Measurements from ENCODE around the gene LEO1.
"Not testable (repeated sequence)": the region's sequence is repeated elsewhere in the genome, so short reads cannot be mapped to it uniquely, and the experiment has no call there.

LEO1 gene

DNA sequence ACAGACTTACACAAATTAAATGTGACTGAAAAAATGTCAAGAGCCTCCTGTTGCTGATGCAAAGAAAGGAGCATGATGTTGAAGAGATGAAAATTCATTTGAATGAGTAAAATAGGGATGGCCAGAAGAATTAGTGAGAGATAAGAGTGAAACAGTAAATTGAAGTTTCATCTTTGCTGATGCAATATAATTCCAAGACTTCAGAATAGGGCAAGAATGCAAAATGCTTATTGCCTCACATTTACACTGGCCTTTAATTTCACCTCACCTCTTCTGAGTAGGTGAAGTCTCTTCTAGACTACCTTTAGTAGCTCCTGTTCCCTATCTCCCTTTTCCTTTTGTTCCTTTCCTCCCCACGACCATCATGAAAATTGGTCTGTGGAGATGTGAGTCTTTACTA, 32.1 kb upstream of the LEO1 start:
- DNase-seq (ENCODE audit: low read depth), result no peak

DNA sequence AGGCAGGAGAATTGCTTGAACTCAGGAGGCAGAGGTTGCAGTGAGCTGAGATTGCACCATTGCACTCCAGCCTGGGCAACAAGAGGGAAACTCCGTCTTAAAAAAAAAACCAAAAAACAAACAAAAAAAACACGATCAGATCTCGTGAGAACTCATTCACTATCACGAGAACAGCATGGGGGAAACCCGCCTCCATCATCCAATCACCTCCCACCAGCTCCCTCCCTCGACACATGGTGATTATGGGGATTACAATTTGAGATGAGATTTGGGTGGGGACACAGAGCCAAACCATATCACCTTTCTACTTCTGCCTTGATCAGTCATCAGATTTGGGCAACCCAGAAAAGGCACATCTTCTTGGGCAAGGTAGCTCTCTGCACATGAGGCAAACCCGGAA, 31.5 kb upstream of the LEO1 start:
- not testable (repeated sequence) for DNase-seq (ENCODE audit: low read depth)

DNA sequence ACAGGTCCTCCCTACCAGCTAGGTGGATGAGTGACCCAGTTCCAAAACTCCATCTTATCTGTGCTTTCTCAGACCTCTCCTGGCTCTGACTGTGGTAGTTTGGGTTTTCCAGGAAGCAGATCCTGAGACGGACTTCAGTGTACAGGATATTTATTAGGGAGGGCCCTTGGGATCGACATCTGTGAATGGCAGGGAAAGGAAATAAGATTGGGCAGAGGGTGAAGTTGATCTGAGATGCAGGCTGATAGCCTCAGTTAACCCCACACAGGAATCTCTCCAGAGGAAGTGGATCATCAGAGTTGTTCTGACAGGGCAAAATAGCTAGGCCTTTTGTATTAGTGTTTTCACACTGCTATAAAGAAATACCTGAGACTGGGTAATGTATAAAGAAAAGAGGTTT, 30.8 kb upstream of the LEO1 start:
- DNase-seq (ENCODE audit: low read depth), result no peak

DNA sequence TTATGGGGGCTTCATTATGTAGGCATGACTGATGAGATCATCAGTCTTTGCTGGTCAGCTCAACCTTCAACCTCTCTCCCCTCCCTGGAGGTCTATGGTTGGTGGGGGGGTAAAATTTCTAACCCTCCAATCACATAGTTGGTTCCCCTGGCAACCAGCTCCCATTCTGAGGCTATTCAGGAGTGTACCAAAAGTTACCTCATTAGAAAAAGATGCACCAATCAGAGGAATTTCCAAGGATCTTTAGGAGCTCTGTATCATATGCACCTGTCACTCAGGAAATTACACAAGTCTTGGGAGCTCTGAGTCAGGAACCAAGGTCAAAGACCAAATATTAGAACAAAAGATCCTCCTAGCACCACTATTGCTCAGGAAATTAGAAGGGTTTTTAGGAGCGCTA, 21.4 kb upstream of the LEO1 start:
- DNase-seq (ENCODE audit: low read depth), result no peak

DNA sequence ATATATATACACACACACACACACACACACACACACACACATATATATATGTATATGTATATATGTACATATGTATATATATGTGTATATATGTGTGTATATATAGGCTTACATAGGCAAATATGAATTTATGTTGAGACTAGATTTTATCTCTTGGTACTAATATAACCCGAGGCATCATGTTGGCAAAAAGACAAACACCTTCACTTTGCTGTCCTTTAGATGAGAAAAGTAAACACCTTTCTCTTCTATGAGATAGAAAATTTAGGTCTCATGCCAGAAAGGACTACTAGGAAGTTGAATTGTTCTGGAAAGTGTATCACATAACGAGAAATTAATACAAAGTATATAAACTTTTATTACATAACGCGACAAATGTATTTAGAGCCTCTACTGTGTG, 19.6 kb upstream of the LEO1 start:
- no peak for DNase-seq (ENCODE audit: low read depth)

DNA sequence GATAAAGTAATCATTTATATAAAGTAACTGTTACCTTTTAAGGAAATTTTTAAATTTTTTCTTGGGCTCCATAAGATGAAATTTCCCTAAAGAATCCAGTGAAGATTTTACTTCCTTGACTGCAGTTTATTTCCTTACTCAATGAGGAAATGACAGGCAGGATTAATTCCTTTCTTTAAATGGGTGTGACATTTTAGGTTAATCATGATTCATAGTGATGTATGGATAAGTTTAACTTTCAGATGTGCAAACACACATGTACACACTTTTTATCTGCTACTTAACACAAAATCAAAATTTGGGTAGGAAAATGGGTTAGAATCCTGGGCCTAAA, 11.2 kb upstream of the LEO1 start:
- DNase-seq (ENCODE audit: low read depth), result no peak

DNA sequence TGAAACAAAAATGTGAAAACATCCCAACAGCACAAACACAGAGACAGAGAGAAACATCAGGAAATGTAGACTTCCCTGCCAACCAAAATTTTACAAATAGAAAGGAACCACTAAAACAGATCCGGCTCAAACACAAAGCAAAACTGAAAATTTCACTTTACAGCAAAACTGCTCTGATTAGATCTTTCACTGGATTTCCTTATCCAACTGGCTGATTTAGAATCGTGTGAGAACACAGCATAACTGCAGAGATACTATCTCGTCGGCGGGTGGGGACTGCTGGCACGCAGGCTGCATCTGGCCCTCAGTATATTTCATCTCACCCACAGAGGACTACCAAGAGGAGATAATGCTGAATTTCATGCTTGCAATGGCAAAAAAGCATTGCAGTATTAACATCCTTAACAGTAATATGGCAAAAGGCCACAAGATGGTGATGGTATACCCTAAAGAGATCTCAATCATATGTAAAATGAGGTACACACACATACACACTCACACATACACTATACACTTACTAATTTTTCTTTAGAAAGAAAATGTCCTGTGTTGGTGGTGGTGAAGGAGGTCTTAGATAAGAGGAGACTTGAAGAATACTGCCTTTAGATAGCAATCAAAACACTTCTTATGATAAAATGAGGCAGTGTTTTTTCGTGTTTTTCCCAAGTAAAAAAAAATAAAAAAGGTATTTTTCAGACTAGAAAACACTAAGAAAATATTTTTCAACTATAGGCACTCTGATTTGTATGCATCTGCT, 10.6 kb upstream of the LEO1 start:
- DNase-seq (ENCODE audit: low read depth), result peak; percentile 81

DNA sequence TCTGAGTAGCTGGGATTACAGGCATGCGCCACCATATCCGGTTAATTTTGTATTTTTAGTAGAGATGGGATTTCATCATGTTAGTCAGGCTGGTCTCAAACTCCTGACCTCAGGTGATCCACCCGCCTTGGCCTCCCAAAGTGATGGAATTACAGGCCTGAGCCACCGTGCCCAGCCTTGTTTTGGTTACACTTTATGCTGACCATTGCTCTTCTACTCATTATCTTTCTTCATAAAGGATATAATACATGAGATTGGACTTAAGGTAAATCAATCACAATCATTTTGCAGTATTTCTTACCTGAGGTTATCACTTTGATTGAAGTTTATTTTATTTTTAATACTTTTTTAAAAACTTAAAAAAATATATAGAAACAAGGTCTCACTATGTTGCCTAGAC, 2.2 kb upstream of the LEO1 start:
- no peak for DNase-seq (ENCODE audit: low read depth)

DNA sequence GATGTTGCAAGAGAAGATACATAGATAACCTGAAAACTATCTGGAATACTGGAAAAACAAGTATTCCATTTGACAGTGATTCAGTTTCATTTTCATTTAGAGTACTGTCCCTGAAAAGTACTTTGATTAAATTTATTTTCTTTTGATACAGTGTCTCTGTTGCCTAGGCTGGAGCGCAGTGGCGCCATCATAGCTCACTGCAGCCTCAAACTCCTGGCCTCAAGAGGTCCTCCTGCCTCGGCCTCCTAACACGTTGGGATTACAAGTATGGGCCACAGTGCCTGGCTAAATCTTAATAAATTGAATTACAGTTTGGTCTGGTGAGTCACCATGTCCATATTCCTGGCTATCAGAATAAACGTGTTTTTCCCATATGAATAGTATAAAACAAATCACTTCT, 1.6 kb upstream of the LEO1 start:
- no peak for DNase-seq (ENCODE audit: low read depth)

DNA sequence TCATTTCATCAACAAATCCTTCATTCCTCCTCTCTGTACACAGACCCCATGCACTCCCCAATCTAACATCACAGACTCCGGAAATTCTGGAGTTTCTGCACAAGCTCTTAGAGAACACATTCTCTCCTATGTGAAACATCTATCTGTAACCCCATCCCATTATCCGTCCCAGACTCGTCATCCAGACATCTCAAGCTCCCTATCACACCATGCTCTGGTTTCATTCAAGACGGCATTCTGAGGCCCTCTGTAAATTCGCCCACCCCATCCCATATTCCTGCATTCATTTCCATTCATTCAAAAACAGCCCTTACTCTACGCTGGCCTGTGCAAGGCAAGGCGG, 575 bp downstream of the LEO1 start:
- DNase-seq (ENCODE audit: low read depth), result no peak

DNA sequence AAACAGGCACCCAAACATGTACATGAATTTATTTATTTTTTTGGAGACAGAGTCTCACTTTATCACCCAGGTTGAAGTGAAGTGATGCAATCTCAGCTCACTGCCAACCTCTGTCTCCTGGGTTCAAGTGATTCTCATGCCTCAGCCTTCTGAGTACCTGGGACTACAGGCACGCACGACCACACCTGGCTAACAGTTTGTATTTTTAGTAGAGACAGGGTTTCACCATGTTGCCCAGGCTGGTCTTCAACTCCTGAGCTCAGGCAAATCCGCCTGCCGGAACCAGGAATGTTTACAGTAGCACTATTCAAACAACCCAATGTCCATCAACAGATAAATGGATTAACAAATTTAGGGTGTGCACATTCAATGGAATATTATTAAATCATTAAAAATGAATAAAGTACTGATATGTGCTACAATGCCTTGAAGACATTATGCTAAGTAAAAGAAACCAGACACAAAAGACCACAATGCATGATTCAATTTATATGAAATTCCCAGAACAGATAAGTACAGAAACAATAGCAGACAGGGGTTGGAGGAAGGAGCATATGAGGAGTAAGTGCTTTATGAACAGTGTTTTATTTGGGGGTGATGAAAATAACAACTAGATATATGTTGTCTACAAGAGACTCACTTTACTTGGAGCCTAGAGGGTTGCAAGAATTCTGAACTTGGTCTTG, 1.3 kb downstream of the LEO1 start:
- DNase-seq (ENCODE audit: low read depth), result no peak

DNA sequence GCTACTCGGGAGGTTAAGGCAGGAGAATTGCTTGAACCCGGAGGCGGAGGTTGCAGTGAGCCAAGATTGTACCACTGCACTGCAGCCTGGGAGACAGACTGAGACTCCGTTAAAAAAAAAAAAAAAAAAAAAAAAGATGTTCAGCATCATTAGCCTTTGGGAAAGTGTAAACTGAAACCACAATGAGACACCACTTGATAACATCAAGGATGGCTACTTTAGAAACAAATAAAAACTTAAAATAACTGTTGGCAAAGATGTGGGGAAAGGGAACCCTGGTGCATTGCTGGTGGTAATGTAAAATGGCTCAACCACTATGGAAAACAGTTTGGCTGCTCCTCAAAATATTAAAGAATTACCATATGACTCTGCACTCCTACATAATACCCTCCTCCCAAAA, 1.9 kb downstream of the LEO1 start:
- no peak for DNase-seq (ENCODE audit: low read depth)

DNA sequence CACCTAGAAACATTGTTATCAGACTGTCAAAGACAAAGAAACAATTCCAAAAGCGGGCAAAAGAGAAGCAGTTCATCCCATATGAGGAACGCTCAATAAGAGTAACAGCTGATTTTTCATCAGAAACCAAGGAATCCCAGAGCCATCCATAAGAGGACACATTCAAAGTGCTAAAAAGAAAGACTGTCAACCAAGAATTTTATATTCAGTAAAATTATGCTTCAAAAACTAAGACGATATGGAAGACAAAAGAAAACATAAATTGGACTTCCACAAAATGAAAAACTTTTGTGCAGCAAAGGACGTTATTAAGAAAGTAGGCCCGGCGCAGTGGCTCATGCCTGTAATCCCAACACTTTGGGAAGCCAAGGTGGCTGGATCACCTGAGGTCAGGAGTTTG, 4.0 kb downstream of the LEO1 start:
- no peak for DNase-seq (ENCODE audit: low read depth)

DNA sequence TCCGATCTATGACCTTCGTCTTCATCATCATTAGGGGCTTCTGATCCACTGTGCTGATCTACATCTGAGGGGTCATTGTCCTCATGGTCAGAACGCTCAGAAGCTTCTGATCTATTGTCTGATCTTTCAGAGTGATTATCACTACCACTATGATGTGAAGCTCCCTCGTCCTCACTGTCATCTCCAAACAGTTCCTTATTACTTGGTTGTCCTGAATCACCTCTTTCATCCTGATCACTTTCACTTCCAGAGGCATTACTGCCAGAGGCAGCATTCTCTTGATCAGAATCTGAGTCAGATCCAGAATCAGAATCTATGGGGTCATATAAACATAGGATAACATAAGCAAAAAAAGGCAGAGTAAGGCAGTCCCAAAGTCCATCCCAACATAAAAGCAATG, 5.4 kb downstream of the LEO1 start:
- DNase-seq (ENCODE audit: low read depth), result no peak

DNA sequence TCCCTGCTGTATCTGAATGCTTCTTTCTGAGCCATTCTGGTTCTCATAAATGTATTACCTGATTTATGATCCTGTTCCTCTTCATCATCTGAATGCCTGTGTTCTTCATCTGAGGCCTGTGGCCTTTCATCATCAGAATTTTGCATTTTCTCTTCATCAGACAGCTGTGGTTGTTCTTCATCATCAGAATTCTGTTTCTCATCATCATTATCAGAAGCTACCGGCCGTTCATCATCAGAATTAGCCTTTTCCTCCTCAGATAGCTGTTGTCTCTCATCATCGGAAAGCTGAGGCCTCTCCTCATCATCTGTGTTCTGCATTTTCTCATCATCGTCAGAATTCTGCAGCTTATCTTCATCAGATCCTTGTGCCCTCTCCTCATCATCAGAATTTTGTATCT, 5.9 kb downstream of the LEO1 start:
- no peak for DNase-seq (ENCODE audit: low read depth)

DNA sequence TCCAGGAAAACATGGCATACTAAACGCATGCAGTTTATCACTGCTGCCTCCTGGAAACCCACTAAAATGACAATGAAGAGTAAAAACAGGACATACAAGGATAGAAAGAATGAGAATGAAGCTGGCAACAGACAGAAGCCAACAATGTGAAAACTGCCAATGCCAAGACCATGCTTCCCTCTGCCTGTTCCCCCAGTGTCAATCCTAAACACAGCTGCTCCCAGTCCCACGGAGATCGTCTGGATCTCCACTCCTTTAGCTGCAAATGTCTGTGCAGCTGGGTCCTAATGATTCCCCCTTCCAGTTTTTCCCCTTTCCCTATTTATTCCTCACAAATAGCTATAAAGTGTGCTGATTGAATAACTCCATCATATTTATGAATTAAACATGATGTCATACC, 16.1 kb downstream of the LEO1 start:
- no peak for DNase-seq (ENCODE audit: low read depth)

DNA sequence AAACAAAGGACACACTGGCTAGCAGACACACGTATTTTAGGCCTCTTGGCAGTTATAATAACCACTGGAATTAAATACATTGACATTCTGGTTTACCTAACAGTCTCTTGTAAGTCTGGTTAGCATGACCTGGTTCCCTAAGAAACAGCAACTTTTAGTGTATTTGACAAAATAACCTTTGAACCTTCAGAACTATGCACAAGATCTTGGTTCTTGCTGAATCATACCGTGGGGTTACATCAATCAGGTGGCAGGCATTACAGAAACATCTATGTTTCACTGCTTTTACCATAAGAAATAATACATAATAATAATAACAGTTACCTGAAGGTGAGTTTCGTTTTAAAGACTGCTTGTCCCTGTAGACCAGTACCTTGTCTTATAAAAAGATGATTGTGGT, 18.8 kb downstream of the LEO1 start:
- no peak for DNase-seq (ENCODE audit: low read depth)

DNA sequence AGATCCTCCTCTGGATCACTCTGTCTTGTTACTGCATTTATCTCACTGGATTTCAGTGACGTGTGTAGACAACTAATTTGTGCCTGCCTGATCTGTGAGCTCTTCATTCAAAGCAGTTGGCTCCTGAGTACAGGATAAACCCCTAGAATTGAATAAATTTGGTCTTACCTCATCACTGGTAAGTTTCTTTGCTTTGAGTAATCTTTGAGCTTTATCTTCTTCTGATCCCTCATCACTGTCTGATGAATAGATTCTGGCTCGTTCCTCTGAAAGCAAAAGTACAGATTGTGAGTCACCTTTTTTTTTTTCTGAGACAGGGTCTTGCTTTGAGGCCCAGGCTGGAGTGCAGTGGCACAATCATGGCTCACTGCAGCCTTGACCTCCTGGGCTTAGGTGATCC, 24.5 kb downstream of the LEO1 start:
- no peak for DNase-seq (ENCODE audit: low read depth)

DNA sequence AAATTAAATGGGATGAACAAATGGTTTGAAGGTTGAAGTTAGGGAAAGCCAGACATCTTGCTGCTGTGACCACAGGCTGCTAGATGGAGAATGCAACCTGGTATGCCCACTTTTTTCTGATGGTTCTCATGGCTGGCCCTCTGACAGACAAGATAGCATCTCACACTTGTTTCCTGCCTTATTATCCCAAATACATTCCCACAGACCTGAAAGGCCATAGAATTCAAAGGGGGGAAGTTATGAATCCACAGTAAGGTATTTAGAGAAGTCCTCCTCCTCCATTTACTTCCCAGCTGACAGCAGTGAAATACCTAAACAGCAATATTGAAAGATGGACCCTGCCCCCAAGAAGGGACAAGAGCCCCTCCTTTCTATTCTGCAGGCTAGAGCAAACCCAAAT, 32.4 kb downstream of the LEO1 start:
- no peak for DNase-seq (ENCODE audit: low read depth)

DNA sequence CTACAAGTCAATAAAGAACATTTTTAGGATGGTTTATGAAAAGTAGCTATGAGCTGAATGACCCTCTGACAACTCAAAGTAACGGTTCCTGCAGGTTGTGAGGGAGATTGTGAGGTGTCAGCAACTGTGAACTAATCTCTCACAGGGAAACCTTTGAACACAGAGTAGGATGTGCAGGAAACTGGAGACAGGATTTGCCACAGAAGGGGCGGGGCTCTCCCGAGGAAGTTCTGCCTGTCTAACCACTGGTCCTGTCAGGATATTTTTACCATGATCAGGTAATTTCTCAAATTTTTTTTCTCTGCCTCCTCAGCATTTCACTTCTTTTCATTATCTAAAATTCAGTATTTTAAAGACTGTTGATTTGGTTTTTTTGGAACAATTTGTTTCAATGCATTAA, 33.3 kb downstream of the LEO1 start:
- DNase-seq (ENCODE audit: low read depth), result no peak

DNA sequence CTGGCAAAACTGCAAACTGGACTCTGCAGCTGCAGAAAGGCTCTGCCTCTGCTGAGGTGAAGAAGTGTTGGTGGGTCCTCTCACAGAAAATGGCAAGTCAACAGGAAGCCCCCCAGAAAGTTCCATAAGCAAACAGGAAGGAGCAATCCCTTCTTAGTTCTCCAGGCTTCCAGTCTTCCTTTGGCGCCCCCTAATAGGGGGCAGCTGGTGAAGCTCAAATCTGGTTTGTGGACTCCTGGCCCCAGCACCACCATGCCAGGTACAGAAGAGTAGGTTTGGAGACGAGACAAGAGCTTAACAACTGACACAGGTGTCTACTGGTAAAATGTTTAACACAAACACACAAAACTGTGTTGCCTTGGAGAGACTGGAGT, 35.5 kb downstream of the LEO1 start:
- no peak for DNase-seq (ENCODE audit: low read depth)

DNA sequence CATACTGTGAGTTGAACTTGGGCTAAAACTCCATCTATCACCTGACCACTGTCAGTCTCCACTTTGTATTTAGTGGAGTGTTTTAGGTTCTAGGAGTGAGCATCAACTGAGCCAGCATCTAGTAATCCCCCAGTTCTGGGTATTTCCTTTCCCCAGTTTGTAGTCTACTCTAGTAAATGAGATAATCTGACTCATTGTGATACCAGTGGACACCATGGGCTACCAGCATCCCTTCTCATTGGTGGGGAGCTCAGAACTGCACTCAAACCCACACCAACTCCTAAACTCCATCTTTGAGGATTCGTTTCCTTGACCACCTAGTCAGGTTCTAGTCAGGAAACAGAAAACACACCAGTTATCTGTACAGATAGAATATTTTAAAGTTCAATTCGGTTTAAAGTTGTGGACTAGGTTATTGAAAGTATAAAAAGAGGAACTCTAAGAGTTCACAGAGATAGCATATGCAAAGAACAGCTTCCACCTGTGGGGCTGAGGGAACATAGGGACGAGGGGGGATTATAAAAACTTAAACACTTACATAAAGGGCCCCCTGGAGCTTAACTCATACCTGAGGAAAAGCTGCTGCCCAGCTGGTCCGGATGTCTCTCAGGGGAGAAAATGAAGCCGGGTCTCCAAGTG, 36.0 kb downstream of the LEO1 start:
- no peak for DNase-seq (ENCODE audit: low read depth)

DNA sequence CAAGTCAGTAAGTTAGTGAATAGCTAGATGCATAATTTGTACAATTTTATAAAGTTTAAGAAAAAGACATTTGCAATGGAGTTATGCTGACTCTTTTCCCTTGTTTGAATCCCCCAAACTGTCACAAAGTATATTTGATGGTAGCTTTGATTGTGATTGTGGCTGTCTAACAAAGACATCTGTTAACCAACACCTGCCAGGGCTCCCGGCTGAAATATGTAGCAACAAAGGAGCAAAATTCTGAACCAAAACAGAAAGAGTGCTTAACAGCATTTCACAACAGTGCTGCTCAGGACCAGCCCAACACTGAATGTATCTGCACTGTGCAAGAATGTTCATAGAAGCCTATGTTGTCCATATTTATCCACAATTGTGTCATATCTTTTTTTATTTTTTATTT, 39.4 kb downstream of the LEO1 start:
- DNase-seq (ENCODE audit: low read depth), result no peak

DNA sequence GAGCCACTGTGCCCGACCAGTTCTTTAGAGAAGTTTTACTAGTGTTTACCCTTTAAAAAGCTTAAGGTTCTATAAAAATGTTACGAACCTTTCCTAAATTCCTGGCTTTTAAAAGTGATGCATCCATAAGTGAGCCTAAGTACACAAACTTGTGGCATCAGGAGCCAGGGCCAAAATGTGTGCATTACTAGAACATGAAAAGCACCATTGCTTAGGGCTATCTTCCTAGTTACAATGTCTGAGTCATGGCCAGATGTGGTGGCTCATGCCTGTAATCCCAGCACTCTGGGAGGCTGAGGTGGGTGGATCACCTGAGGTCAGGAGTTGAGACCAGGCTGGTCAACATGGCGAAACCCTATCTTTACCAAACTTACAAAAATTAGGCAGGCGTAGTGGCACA, 39.9 kb downstream of the LEO1 start:
- no peak for DNase-seq (ENCODE audit: low read depth)

All from fibroblast of the conjunctiva (primary cell).